LNCaP clone FGC (cell line): Measurements from ENCODE around the gene COL27A1.

Experiments used
- DNase-seq: peaks from one replicate; pipeline ENCODE4 v3.0.0-alpha.2; 2011; ENCODE audit warnings: low read depth
- H3K4me3 ChIP-seq: 2 replicates; pipeline ENCODE4 v1.5.1; 2011; ENCODE audit warnings: mild to moderate bottlenecking, low read depth, low read length, control low read depth
- TF ChIP-seq, protein P1 (sequence below): IDR thresholded peaks from 2 replicates; pipeline ENCODE4 v1.5.1; 2012; ENCODE audit warnings: mild to moderate bottlenecking; ENCODE audit not compliant: control insufficient read depth, insufficient read depth; ENCODE audit errors: extremely low read depth

Gene COL27A1

DNA sequence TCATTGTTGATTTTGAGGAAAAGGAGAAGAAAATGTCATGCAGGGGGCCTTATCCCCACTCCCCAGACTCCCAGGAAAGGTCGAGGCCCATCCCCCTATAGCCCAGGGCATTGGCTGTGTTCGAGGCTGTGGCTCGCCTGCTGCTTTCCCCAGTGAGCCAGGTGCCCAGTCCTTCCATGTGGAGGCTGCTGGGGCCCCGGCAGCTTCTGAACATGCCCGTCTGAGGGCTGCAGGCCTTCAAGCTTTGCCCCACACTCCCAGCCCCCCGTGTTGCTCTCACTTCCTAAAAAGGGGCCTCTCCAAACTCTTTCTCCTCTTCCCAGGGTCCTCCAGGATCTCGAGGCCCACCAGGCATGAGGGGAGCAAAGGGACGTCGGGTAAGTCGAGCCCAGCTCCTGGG is 102.9 kb downstream of the COL27A1 start:
- DNase-seq, result no peak
- H3K4me3 ChIP-seq, result no peak overlapping the region
- TF ChIP-seq, protein P1, sequence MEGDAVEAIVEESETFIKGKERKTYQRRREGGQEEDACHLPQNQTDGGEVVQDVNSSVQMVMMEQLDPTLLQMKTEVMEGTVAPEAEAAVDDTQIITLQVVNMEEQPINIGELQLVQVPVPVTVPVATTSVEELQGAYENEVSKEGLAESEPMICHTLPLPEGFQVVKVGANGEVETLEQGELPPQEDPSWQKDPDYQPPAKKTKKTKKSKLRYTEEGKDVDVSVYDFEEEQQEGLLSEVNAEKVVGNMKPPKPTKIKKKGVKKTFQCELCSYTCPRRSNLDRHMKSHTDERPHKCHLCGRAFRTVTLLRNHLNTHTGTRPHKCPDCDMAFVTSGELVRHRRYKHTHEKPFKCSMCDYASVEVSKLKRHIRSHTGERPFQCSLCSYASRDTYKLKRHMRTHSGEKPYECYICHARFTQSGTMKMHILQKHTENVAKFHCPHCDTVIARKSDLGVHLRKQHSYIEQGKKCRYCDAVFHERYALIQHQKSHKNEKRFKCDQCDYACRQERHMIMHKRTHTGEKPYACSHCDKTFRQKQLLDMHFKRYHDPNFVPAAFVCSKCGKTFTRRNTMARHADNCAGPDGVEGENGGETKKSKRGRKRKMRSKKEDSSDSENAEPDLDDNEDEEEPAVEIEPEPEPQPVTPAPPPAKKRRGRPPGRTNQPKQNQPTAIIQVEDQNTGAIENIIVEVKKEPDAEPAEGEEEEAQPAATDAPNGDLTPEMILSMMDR, result no peak

DNA sequence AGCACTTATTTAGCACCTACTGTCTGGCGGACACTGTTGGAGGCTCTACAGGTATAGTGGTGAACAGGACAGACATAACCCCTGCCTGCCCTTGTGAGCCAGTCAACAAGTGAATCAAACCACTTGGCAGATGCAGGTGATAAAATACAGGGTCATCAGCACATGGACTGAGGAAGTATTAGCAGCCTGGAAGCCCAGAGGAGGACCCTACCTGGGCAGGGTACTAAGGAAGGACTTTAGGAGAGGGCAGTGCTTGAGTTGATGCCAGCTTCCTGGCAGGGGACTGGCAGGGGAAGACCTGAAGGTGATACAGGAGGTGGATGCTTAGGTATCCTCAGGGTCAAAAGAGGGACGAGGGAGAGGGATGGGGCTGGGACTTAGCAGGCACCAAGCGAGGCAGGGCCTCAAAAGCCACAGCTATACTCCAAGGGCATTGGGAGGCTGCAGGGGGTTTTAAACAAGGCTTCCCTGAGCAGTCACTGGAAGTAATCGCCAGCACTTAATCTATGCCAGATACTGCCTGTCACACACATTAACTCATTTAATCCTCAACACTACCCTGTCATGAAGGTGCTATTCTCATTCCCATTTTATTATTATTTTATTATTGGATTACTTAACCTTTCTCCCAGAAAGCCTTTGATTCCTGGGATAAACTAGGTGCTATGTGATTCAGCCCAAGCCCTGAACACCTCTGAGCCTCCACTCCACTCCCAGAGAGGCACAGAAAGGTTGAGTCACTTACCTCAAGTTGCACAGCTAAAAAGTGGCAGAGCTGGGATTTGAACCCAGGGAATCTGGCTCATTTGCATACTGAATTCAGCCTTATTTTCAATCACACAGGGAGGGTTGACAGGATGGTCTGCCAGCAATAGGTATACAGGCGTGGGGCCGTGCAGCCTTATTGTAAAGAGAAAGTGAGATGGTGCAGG is 103.8 kb downstream of the COL27A1 start:
- no peak for DNase-seq
- H3K4me3 ChIP-seq, result no peak overlapping the region
- TF ChIP-seq, protein P1, result no peak

DNA sequence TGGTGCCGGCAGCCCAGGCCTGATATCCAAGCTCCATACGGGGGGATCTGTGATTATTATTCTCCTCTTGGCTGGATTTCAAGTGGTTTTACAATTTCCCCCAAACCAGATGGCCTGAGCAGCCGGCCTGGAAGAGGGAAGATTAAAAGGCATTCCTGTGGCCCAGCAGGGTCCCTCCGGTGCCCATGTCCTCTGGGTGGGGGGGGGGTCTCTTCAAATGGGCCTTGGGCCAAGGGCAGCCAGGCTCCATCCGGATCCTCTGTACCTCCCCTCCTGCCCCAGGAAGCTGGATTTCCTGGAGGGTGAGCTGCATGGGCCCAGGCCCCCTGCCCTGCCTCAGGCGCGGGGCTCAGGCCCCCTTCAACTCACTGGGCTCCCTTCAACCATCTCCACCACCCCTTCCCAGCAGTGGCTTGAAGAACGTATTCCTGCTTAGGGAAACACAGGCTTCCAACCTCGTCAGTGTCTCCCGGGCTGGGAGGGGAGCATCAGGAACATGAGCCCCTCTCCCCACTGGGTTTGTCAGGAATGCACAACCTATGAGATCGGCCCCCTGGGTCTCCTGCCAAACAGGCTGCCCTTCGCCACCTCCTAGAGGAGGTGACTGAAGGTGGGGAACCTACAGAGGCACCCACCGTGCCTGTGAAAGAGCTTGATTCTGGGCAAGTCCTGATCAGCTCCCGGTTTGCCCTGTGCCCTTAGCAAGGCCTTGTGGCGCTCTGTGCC is 104.6 kb downstream of the COL27A1 start:
- H3K4me3 ChIP-seq, result no peak overlapping the region
- DNase-seq, result no peak
- TF ChIP-seq, protein P1, result no peak

- no peak for DNase-seq
- TF ChIP-seq, protein P1, result no peak
- no peak overlapping the region for H3K4me3 ChIP-seq
These were observed 105.7 kb downstream of the COL27A1 start for GRCh38 chr9:114261026-114261425.

DNA sequence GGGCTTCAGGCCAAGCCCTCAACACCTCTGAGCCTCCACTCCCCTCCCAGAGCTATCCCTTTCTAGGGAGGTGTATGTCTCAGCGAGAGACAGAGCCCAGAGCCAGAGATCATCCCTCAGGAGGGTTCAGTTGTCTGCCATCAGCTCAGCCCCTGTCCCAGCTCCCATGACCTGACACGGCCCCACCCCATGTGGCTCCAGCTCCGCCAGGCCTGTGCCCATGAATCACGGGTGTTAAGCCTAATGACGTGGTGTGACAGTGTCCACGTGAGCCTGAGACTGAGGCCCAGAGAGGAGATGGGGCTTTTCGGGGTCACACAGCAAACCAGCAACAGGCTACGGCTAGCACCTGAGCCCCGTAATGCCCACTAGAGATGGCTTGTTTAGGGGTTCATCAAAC is 106.7 kb downstream of the COL27A1 start:
- TF ChIP-seq, protein P1, result no peak
- no peak overlapping the region for H3K4me3 ChIP-seq
- DNase-seq, result no peak

GRCh38 chr9:114263853-114264510 is 108.6 kb downstream of the COL27A1 start:
- H3K4me3 ChIP-seq, result no peak overlapping the region
- TF ChIP-seq, protein P1, result no peak
- DNase-seq, result no peak
